HG03108 (cell line): ENCODE data around the gene MFSD11.
"Not testable (repeated sequence)": the region's sequence is repeated elsewhere in the genome, so short reads cannot be mapped to it uniquely, and the experiment has no call there.

Experiments used
- ATAC-seq: cut with Tn5 transposase; IDR thresholded peaks from one replicate; pipeline ENCODE4 v1.9.1; 2021; ENCODE audit warnings: moderate library complexity; ENCODE audit not compliant: unreplicated experiment

The MFSD11 gene

GRCh38 chr17:76707985-76708807 is 29.7 kb upstream of the MFSD11 start:
- no peak for ATAC-seq

GRCh38 chr17:76709077-76709950 is 28.6 kb upstream of the MFSD11 start:
- ATAC-seq: no peak

GRCh38 chr17:76709951-76710862 is 27.7 kb upstream of the MFSD11 start:
- not testable (repeated sequence) for ATAC-seq

- ATAC-seq: no peak
Measured at GRCh38 chr17:76710863-76711611, 26.9 kb upstream of the MFSD11 start, which contains the start of gene MXRA7. Gene MXRA7, minus strand, starts transcription at chr17:76710965. Its CDS starts 19 bp downstream, at chr17:76710946.

- ATAC-seq: not testable (repeated sequence)
Measured at GRCh38 chr17:76712321-76712720, 25.6 kb upstream of the MFSD11 start.

- no peak for ATAC-seq
Measured at GRCh38 chr17:76713765-76714164, 24.2 kb upstream of the MFSD11 start.

GRCh38 chr17:76714336-76714735 is 23.6 kb upstream of the MFSD11 start:
- ATAC-seq: no peak

GRCh38 chr17:76714822-76715495 is 23.0 kb upstream of the MFSD11 start:
- no peak for ATAC-seq

GRCh38 chr17:76715496-76715830 is 22.5 kb upstream of the MFSD11 start:
- ATAC-seq: no peak

GRCh38 chr17:76716146-76716838 is 21.6 kb upstream of the MFSD11 start:
- ATAC-seq: no peak

- ATAC-seq: no peak
Measured at GRCh38 chr17:76716839-76717215, 21.1 kb upstream of the MFSD11 start.

GRCh38 chr17:76718516-76718915 is 19.4 kb upstream of the MFSD11 start:
- ATAC-seq: no peak

GRCh38 chr17:76720211-76720610 is 17.7 kb upstream of the MFSD11 start:
- ATAC-seq: no peak

- ATAC-seq: no peak
Measured at GRCh38 chr17:76720941-76721340, 17.0 kb upstream of the MFSD11 start.

GRCh38 chr17:76721463-76721862 is 16.5 kb upstream of the MFSD11 start:
- ATAC-seq: no peak

- no peak for ATAC-seq
Measured at GRCh38 chr17:76722279-76722678, 15.6 kb upstream of the MFSD11 start.

GRCh38 chr17:76722977-76723376 is 14.9 kb upstream of the MFSD11 start:
- not testable (repeated sequence) for ATAC-seq

GRCh38 chr17:76723812-76724211 is 14.1 kb upstream of the MFSD11 start:
- ATAC-seq: no peak
